Measurements from ENCODE around the gene THBD. TPM values are rescaled to one million over a fixed set of nuclear protein-coding genes. Genes with fewer than 3 reads are reported as not detected.

Gene THBD
- total and polyA plus RNA-seq, 2 donors (not counting 1 experiment from before 2014, with no cell fraction given), result 0.99 to 8.4 TPM

DNA sequence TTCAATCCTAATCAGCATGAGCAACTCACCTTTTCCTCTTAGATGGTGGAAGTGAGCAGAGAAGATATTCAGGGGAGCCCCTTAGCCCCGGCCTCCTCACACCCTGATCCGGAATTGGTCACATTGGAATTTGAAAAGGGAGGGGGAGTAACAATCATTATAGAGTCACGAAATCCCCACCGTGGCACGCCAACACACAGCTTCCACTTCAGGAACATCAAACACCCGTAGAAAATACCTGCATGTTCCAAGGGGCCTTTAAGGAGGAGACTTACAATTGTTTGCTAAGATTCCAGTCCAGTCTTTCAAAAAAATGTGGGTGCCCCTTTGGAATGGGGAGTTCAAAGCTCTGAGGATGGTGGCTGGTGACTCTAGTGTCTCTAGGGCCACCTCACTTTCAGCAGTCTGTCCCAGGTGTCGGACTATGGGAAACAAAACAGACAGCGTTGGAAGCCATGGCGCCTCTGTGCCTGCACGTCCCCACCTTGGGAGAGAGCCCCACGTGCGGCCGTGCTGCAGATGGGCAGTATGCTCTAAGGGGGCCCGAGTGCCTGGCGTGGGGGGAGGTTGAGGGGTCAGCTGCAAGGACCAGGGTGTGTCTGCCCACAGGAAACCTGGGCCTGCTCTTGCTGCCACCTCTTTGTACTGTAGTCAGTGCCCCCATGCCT lies 34.2 kb upstream of the THBD start:
- H3K9ac ChIP-seq (ENCODE audit: insufficient read depth, low read length), result no peak overlapping the region
- H3K4me2 ChIP-seq (ENCODE audit: extremely low read depth, insufficient read depth, low read length), result no peak overlapping the region
- H3K4me1 ChIP-seq (ENCODE audit: control insufficient read depth, extremely low read depth, insufficient read depth, low read length), result no peaks in the 10 kb centered on the region
- H2AFZ ChIP-seq (ENCODE audit: low read length), result no peak overlapping the region
- TF ChIP-seq, protein P1, sequence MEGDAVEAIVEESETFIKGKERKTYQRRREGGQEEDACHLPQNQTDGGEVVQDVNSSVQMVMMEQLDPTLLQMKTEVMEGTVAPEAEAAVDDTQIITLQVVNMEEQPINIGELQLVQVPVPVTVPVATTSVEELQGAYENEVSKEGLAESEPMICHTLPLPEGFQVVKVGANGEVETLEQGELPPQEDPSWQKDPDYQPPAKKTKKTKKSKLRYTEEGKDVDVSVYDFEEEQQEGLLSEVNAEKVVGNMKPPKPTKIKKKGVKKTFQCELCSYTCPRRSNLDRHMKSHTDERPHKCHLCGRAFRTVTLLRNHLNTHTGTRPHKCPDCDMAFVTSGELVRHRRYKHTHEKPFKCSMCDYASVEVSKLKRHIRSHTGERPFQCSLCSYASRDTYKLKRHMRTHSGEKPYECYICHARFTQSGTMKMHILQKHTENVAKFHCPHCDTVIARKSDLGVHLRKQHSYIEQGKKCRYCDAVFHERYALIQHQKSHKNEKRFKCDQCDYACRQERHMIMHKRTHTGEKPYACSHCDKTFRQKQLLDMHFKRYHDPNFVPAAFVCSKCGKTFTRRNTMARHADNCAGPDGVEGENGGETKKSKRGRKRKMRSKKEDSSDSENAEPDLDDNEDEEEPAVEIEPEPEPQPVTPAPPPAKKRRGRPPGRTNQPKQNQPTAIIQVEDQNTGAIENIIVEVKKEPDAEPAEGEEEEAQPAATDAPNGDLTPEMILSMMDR (conservative IDR thresholded peaks at IDR 0.05 in 1 of 2, IDR thresholded peaks at IDR 0.05 in 1 of 2; ENCODE audit: low read depth in 1 of 2, low read length in 2 of 2), result no peak
- TF ChIP-seq EZH2 (IDR thresholded peaks at IDR 0.05; ENCODE audit: low read length, missing control alignments), result no peak
- H3K9me3 ChIP-seq (ENCODE audit: control insufficient read depth, insufficient read depth, low read depth, low read length), result no peaks in the 10 kb centered on the region
- no peaks in the 10 kb centered on the region for H4K20me1 ChIP-seq (ENCODE audit: control insufficient read depth, extremely low read depth, insufficient read depth, low read length)
- H3K79me2 ChIP-seq (ENCODE audit: control insufficient read depth, insufficient read depth, low read length), result no peaks in the 10 kb centered on the region
- no peak overlapping the region for H3K27ac ChIP-seq (ENCODE audit: insufficient read depth, low read length)
- no peaks in the 10 kb centered on the region for H3K36me3 ChIP-seq (ENCODE audit: control insufficient read depth, insufficient read depth, low read length)
- no peak overlapping the region for H3K4me3 ChIP-seq (replicated peaks in 1 of 4; ENCODE audit: control extremely low read depth in 1 of 4, insufficient read depth in 1 of 4, low read depth in 3 of 4, low read length in 4 of 4)
- no peaks in the 10 kb centered on the region for H3K27me3 ChIP-seq (ENCODE audit: control insufficient read depth, insufficient read depth, low read length)
- no peak for DNase-seq (ENCODE audit: low read depth in 2 of 2)

DNA sequence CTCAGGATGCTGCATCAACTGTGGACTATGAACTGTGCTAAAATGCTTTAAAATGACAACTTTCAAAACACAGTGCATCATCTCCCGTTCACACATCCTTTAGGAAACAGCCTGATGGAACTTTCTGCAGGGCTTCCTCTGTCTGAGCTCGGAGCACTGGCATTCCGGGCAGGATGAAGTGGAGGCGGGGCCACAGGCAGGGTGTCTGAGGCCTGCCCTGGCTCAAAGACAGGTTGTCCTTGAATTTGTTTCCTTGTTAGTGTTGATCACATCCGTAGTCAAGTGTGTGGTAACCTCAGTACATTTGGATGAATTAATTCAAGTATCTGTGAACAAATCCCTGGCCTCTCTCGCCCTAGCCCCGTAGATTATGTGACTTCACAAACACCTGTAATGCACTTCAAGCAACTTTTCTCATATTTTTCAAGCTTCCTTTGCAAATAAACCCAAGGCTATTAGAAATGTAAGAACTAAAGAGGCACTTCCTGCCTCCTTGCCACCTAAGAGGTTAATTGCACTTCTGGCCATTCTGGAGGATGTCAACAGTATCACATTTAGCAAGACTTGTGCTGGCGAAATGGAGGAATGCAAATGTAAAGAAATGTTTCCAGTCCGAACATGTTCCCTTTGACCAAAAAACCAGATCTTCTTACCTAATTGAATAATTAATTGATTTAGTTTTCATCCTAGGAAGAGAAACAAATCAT lies 33.5 kb upstream of the THBD start:
- Histone ChIP-seq H3K4me1 (ENCODE audit: control insufficient read depth, extremely low read depth, insufficient read depth, low read length) (no peaks in the 10 kb centered on the region), H3K27me3 (ENCODE audit: control insufficient read depth, insufficient read depth, low read length) (no peaks in the 10 kb centered on the region), H3K79me2 (ENCODE audit: control insufficient read depth, insufficient read depth, low read length) (no peaks in the 10 kb centered on the region), H3K4me3 (replicated peaks in 1 of 4; ENCODE audit: control extremely low read depth in 1 of 4, insufficient read depth in 1 of 4, low read depth in 3 of 4, low read length in 4 of 4) (no peak overlapping the region), H3K9ac (ENCODE audit: insufficient read depth, low read length) (no peak overlapping the region), H3K36me3 (ENCODE audit: control insufficient read depth, insufficient read depth, low read length) (no peaks in the 10 kb centered on the region), H4K20me1 (ENCODE audit: control insufficient read depth, extremely low read depth, insufficient read depth, low read length) (no peaks in the 10 kb centered on the region), H3K27ac (ENCODE audit: insufficient read depth, low read length) (no peak overlapping the region), H3K9me3 (ENCODE audit: control insufficient read depth, insufficient read depth, low read depth, low read length) (no peaks in the 10 kb centered on the region), H2AFZ (ENCODE audit: low read length) (no peak overlapping the region), H3K4me2 (ENCODE audit: extremely low read depth, insufficient read depth, low read length) (no peak overlapping the region)
- DNase-seq (ENCODE audit: low read depth in 2 of 2), result no peak
- no peak for TF ChIP-seq EZH2 (IDR thresholded peaks at IDR 0.05; ENCODE audit: low read length, missing control alignments)
- TF ChIP-seq, protein P1 (conservative IDR thresholded peaks at IDR 0.05 in 1 of 2, IDR thresholded peaks at IDR 0.05 in 1 of 2; ENCODE audit: low read depth in 1 of 2, low read length in 2 of 2), result no peak

DNA sequence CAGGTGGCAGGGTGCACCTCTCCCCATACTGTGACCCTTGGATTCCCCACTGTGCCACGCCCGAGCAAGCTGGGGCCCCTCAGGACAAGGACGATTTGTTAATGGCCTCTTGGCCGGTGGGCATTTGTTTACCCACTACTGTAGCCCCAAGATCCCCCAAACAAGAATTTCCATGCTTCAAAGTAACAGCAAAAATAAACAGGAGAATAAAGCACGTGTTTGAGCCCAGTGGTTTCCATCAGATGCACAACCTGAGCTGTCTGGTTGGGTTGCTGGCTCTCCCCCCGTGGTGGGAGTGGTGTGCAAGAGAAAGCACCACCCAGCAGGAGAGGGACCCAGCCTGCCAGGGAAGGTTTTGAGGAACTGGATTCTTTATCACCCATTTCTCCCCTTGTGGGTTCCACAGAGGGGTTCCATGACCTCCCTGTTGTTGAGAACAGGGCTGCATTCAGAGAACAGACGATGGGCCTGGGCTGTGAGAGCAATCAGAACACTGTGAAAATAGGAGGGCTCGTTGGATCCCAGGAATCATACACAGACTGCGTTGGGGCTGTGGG lies 31.9 kb upstream of the THBD start:
- H3K4me1 ChIP-seq (ENCODE audit: control insufficient read depth, extremely low read depth, insufficient read depth, low read length), result no peaks in the 10 kb centered on the region
- no peaks in the 10 kb centered on the region for H3K36me3 ChIP-seq (ENCODE audit: control insufficient read depth, insufficient read depth, low read length)
- no peak overlapping the region for H2AFZ ChIP-seq (ENCODE audit: low read length)
- H3K4me2 ChIP-seq (ENCODE audit: extremely low read depth, insufficient read depth, low read length), result no peak overlapping the region
- no peaks in the 10 kb centered on the region for H4K20me1 ChIP-seq (ENCODE audit: control insufficient read depth, extremely low read depth, insufficient read depth, low read length)
- no peaks in the 10 kb centered on the region for H3K27me3 ChIP-seq (ENCODE audit: control insufficient read depth, insufficient read depth, low read length)
- no peaks in the 10 kb centered on the region for H3K79me2 ChIP-seq (ENCODE audit: control insufficient read depth, insufficient read depth, low read length)
- TF ChIP-seq, protein P1 (conservative IDR thresholded peaks at IDR 0.05 in 1 of 2, IDR thresholded peaks at IDR 0.05 in 1 of 2; ENCODE audit: low read depth in 1 of 2, low read length in 2 of 2), result no peak
- no peak for TF ChIP-seq EZH2 (IDR thresholded peaks at IDR 0.05; ENCODE audit: low read length, missing control alignments)
- H3K9ac ChIP-seq (ENCODE audit: insufficient read depth, low read length), result no peak overlapping the region
- DNase-seq (ENCODE audit: low read depth in 2 of 2), result no peak
- no peak overlapping the region for H3K4me3 ChIP-seq (replicated peaks in 1 of 4; ENCODE audit: control extremely low read depth in 1 of 4, insufficient read depth in 1 of 4, low read depth in 3 of 4, low read length in 4 of 4)
- no peaks in the 10 kb centered on the region for H3K9me3 ChIP-seq (ENCODE audit: control insufficient read depth, insufficient read depth, low read depth, low read length)
- no peak overlapping the region for H3K27ac ChIP-seq (ENCODE audit: insufficient read depth, low read length)
